HG03025 (cell line): Measurements from ENCODE around the gene MARCHF10.

Source experiments
- ATAC-seq: cut with Tn5 transposase; IDR thresholded peaks from one replicate; pipeline ENCODE4 v1.9.1; 2021; ENCODE audit warnings: mild to moderate bottlenecking, moderate library complexity; ENCODE audit not compliant: unreplicated experiment, low FRiP score

Gene MARCHF10

DNA sequence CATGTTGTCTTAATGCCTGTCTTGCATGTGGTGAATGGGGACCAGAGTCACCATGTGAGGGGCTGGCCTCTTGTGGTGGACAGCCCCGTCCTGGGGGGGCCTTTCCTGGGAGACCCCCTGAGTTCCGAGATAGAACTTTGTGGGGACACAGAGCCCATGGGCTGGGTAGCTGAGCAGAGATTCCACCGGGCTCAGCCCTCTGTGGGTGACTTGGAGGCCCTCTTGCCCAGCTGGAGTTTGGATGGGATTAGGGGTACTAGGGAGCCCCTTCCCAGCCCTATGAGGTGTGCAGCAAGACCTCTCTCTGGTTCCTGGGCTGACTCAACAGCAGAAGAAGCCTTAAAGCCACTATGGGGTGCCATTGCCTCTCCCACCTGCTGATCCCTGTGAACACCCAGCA, 142.5 kb downstream of the MARCHF10 start:
- ATAC-seq = no peak

DNA sequence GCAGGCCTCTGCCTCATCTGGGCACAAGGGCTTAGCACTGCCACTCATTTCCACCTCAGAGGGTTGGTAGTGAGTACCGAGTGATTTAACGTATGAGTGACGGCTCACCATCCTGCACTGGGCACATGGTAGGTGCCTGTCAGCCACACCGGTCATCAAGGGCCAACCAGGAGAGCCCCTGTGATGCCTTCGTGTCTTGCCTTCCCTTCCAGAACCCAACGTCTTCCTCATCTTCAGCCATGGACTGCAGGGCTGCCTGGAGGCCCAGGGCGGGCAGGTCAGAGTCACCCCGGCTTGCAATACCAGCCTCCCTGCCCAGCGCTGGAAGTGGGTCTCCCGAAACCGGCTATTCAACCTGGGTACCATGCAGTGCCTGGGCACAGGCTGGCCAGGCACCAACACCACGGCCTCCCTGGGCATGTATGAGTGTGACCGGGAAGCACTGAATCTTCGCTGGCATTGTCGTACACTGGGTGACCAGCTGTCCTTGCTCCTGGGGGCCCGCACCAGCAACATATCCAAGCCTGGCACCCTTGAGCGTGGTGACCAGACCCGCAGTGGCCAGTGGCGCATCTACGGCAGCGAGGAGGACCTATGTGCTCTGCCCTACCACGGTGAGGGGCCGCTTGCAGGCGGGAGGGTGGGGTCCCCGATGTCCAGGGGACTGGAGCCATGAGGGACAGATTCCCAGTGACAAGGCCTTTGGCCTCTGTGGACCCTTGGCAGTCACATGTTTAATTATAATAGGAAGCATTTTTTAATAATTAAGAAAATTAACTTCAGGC, 143.6 kb downstream of the MARCHF10 start:
- ATAC-seq = no peak

DNA sequence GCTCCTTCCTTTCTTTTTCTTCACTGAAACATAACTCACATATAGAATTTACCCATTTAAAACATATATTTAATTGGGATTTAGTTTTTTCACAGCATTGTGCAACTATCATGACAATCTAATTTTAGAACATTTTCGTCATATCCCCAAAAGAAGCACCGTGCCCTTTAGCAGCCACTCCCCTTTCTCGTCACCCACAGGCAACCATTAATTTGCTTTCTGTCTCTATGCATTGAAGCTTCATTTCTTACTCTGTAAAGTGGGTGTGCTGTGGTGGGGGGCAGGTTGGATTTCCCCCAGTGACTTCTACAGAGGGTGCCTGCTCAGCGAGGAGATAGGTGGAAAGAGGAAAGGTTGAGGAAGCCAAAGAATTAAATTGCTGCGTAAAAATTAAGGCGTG, 144.8 kb downstream of the MARCHF10 start:
- ATAC-seq = no peak

DNA sequence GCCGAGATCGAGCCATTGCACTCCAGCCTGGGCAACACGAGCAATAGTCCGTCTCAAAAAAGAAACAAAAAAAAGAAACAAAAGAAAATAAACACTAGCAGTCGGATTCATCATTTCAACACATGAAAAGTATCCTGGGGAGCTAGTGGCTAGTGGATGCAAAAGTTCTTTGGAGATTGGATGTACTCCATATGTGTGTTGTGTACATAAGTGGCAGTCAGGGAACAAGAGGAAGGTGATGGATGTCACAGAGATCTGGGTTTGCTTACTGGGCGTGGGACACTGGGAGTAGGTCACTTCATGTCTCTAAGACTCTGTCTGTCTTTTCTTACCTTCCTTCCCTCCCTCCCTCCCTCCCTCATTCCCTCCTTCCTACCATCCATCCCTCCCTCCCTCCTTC, 145.3 kb downstream of the MARCHF10 start:
- ATAC-seq = no peak

DNA sequence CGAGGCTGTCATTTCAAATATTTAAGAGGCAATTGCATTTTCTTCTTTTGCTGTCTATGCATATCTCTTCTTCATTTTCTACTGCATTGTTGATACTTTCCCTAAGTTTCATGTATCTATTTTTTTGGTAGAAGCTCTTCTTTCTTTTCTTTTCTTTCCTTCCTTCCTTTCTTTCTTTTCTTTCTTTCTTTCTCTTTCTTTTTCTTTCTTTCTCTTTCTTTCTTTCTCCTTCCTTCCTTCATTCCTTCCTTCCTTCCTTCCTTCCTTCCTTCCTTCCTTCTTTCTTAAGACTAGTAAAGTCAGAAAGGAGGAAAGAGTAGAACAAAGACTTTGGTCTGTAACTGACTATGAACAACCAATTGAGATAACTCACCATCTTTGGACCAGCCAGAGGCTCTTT, 146.8 kb downstream of the MARCHF10 start:
- ATAC-seq = no peak

DNA sequence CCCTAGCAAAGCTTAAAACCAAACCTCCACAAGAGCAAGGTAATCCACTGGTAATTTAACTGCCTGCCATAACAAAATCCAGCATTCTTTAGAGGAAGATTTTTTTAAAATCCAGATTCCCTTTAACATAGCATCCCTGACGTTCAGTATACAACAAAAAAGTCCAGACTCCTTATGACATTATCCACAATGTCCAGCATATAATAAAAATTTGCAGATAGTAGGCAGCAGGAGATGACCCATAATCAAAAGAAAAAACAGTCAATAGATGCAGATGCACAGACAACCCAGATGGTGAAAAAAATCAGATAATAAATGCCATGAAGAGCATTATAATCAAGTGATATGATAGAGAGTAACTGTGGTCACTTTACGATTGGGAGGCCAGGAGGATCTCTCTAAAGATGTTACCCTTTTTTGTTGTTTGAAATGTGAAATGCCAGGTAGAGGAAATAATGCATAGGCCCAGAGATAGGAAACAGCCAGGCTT, 147.4 kb downstream of the MARCHF10 start:
- no peak for ATAC-seq

DNA sequence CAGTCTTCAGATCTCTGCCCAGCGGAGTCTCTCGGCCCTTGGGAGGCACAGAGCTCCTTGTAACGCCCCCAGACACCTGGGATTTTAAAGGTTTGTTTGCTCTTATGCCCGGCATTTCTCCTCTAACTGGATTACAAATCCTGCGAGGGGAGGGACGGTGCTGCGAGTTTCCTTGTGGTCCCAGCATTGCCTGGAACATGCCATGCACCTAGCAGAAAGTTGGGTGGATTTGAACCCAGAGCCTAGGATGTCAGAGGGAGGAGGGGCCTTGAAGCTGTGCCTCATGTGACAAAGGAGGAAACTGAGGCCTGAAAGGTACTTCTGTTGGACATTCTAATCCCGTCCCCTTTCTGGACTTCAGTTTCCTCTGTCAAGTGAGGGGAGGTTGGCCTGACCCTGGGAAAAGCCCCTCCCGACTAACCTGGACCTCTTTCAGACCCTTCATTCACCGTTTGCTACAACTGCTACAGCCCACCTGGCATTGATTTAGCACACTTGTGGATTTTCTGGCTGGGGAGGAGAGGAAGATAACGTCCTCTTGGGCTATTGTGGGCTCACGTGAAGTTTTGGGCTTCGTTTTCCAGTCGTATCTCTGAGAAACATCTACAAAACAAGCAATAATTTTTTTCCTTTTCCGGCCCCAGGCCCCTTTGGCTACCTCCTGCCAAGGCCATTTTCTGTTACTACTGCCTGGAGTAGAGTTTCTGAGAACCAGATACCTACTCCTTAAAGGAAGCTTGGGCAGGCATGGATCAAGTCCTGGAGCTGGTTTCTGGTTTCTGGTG, 149.8 kb downstream of the MARCHF10 start:
- ATAC-seq = no peak

DNA sequence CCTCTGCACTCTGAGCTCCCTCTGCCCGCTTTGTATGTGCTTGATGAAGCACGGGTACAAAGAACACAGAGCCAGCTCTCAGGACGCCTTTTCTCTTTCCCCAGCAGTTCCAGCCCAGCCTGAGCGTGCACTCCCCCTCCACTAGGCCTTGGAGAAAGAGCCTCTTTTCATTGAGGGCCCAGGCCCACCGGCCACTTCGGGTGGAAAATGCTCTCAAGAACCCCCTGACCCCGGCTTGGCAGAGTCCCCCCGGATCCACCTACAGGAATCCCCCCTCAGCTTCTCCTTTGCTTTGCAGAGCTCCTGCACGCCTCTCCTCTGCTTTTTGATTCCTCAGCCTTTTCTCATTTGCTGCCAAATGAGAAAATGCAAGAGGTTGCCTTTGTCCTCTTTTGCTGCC, 150.4 kb downstream of the MARCHF10 start:
- no peak for ATAC-seq

DNA sequence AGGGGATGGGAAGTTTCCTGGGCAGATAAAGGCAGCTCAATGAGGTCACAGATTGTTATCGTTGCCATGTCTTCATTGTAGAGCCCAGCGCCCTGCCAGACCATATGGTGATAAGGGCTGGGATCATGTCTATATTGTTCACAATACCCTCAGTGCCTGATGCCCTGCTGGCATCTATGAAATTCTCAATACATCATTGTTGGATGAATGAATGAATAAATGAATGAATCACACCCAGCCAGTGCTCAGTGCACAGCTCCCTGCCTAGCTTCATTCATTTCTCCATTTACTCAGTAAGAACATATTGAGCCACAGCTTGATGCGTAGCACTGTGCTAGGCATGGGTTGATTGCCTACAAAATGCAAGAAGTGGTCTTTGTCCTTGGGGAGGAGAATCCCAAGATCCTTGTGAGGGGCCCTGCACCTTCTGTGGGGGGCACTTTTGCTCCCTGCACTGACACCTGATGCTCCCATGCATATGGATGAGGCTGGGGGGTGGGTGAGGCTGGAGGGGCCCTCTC, 150.9 kb downstream of the MARCHF10 start:
- ATAC-seq = no peak

DNA sequence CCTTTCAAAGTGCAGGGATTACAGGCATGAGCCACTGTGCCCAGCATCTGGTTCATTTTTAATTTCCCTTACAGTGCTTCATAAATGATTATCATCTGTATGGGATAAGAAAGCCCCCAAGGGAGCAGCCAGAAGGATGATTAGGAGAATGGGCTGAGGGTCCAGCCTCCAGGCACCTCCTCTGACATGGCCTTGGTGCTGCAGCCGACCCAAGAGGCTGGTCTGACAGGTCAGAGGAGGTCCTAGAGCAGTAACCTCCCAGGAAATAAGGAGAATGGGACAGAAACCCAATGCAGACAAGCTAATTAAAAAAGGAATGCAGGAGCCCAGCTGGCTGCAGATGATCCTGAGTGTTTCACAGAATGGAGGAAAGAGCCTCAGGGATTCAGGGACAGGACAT, 151.7 kb downstream of the MARCHF10 start:
- ATAC-seq = no peak

DNA sequence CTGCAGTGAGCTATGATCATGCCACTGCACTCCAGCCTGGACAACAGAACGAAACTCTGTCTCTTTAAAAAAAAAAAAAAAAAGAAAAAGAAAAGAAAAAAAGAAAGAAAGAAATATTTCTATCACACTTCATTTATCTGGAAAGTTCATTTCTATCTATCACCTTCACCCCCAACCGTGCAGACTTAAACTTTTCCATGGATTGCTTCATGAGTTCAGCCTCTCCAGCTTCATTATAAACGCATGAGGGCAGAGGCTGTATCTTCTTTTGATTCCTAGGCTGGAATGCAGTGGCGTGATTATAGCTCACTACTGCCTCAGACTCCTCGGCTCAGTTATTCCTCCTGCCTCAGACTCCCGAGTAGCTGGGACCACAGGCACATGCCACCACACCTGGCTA, 152.5 kb downstream of the MARCHF10 start:
- no peak for ATAC-seq

DNA sequence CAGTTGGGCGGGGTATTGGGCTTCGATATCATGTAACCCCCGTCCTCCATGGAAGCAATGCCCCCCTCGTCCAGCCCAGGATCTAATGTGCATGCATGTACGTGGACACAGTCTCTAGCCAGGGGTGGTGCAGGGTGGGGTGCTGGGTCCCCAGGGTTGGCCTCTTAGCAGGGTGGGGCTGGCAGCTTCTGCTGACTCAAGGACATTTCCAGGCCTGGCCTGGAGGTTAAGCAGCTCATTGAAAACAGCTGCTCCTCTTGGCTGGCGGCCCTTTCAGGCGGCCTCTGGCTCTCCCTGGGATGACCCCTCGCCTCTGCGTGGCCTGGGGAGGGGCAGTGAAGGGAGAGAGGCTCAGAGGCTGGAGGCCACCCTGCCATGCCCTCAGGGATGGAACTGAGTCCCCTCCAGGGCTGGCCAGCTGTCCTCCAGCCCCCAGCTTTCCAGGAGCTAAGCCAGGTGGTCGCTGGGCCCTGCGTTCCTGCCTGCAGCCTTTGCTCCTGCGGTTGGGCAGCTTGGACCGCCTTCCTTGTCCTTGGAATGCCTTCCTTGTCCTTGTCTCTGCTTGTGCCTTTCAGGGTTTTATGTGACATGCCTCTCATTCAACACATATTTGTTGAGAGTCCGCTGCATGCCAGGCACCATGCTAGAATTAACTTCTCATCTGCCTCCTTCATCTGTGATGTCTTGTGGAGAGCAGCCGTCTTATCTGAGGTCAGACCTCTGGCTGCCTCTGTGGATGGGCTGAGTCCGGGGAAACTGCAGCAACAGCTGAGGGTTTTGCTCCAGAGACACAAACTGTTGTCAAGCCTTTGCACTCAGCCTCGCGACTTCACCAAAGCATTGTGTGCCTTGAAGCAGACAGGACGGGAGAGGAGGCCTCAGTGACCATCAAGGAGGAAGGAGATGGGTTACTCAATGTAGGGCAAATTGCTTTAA, 154.0 kb downstream of the MARCHF10 start:
- ATAC-seq = no peak

DNA sequence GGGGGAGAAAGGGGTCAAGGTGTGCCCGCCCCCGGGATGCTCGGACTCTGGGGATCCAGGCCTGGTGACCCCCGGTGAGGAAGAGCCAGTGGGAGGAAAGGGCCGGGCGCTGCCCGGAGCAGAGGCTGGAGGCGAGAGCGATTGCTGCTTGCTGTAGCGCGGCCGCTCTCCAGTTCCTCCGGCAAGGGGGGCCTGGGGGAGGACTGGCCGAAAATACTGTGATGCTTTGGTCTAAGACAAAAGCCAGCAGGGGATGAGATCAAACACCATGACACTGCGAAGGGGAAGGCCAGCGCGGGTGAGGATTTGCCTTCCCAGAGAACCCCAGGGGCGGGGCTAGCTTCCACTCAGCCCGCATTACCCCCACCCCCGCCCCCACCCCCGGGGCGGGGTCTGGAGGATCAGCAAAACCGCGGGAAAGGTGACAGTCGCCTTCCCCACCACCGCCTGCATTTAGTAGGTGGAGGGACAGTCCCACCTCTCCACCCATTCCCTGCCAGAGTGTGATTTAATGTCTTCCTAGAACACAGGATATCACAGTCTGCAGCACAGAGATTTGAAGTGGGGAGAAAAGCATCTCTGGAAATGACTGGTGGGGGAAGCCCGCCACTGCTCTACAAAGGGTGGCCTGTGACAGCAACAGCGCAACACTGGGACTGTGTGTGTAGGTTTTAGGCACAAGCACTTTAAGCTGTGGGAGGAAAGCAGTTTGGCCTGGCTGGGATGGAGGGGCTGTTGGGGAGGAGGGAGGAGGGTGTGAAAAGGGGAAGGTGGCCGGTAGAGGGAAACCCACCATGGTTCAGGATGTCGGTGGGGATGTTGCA, 154.9 kb downstream of the MARCHF10 start:
- peak; percentile 56 for ATAC-seq

DNA sequence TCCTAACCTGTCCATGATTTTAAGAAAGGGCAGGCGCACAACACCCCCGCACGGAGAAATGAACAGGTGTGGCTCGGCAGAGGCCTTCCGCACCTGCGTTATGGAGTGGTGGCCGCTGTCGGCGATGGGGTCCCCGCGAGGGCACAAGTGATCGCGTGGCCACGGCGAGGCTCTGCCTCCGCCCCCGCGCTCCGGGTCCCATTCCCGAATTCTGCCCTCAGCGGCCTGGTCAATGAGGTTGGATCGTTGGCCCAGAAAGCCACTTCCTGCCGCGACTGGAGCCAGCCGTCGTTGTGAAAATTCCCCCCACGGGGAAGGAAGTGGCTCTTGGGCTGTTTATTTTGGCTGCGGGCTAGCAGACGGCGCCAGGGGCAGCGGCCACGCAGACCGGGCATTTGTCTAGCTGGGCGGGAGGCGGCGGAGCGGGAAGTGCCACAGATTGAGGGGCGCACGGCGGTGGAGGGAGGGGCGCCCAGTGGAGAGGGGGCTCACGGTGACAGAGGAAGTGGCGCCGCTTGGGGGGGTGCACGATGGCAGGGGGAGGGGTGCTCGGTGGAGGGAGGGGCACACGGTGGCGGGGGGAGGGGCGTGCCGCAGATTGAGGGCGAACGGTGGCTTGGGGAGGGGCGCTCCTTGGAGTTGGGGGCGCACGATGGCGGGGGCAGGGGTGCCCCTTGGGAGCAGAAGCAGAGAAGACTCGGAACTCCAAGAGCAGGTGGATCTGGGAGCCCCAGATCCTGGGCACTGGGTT, 155.7 kb downstream of the MARCHF10 start:
- ATAC-seq = no peak
